H9 (cell line): ENCODE results near the gene ONECUT1. TPM values are rescaled to one million over a fixed set of nuclear protein-coding genes. Genes with fewer than 3 reads are reported as not detected.

Experiments
- DNase-seq: peaks from one replicate; pipeline ENCODE4 v3.0.0-alpha.2; 2017
- H2AFZ ChIP-seq: one replicate; pipeline ENCODE4 v1.6.1; 2013; ENCODE audit warnings: mild to moderate bottlenecking, low read length, control low read depth, moderate library complexity
- H2AK5ac ChIP-seq: 2 replicates; pipeline ENCODE4 v1.6.1; 2013; ENCODE audit warnings: low read length, control low read depth, mixed read lengths; ENCODE audit not compliant: insufficient read length
- H2BK120ac ChIP-seq: one replicate; pipeline ENCODE4 v1.6.1; 2013; ENCODE audit warnings: low read depth, mild to moderate bottlenecking, low read length, control low read depth, inconsistent platforms; ENCODE audit not compliant: poor library complexity, severe bottlenecking
- H2BK12ac ChIP-seq: 2 replicates; pipeline ENCODE4 v1.6.1; 2013; ENCODE audit warnings: low read length, control low read depth, mixed read lengths, low read depth; ENCODE audit not compliant: insufficient read length
- H2BK15ac ChIP-seq: 2 replicates; pipeline ENCODE4 v1.6.1; 2013; ENCODE audit warnings: low read depth, low read length, control low read depth
- H2BK20ac ChIP-seq: one replicate; pipeline ENCODE4 v1.6.1; 2013; ENCODE audit warnings: low read depth, mild to moderate bottlenecking, low read length, control low read depth, inconsistent platforms; ENCODE audit not compliant: poor library complexity, severe bottlenecking
- H2BK5ac ChIP-seq: 2 replicates; pipeline ENCODE4 v1.6.1; 2013; ENCODE audit warnings: low read length, control low read depth, mixed read lengths; ENCODE audit not compliant: insufficient read length
- H3K14ac ChIP-seq: 2 replicates; pipeline ENCODE4 v1.6.1; 2013; ENCODE audit warnings: low read length, control low read depth; ENCODE audit not compliant: insufficient read depth
- H3K18ac ChIP-seq: 2 replicates; pipeline ENCODE4 v1.6.1; 2013; ENCODE audit warnings: low read depth, mild to moderate bottlenecking, mixed read lengths, low read length, control low read depth; ENCODE audit not compliant: insufficient read length
- H3K23ac ChIP-seq: 2 replicates; pipeline ENCODE4 v1.6.1; 2013; ENCODE audit warnings: low read length, control low read depth, mixed read lengths, low read depth; ENCODE audit not compliant: insufficient read length
- H3K23me2 ChIP-seq: 2 replicates; pipeline ENCODE4 v1.6.1; 2013; ENCODE audit warnings: low read depth, mild to moderate bottlenecking, mixed read lengths, low read length, control low read depth; ENCODE audit not compliant: insufficient read length, poor library complexity, severe bottlenecking
- H3K27ac ChIP-seq: 2 replicates; pipeline ENCODE4 v1.5.1; 2013; ENCODE audit warnings: low read length, control low read depth, mixed read lengths, low read depth; ENCODE audit not compliant: insufficient read length
- H3K27me3 ChIP-seq: 2 replicates; pipeline ENCODE4 v1.6.1; 2013; ENCODE audit warnings: low read length, control low read depth, inconsistent platforms; ENCODE audit not compliant: insufficient read depth
- H3K4ac ChIP-seq: 2 replicates; pipeline ENCODE4 v1.6.1; 2013; ENCODE audit warnings: low read depth, mild to moderate bottlenecking, control low read depth, inconsistent platforms, low read length, moderate library complexity
- H3K4me1 ChIP-seq: 2 replicates; pipeline ENCODE4 v1.6.1; 2013; ENCODE audit warnings: low read length, control low read depth, inconsistent platforms; ENCODE audit not compliant: insufficient read depth
- H3K4me2 ChIP-seq: 2 replicates; pipeline ENCODE4 v1.6.1; 2013; ENCODE audit warnings: low read length, control low read depth, mixed read lengths; ENCODE audit not compliant: insufficient read length, insufficient read depth
- H3K56ac ChIP-seq: 2 replicates; pipeline ENCODE4 v1.6.1; 2013; ENCODE audit warnings: low read depth, mild to moderate bottlenecking, mixed read lengths, low read length, control low read depth; ENCODE audit not compliant: insufficient read length
- H3K79me1 ChIP-seq: 2 replicates; pipeline ENCODE4 v1.6.1; 2013; ENCODE audit warnings: low read depth, mild to moderate bottlenecking, moderate library complexity, low read length, control low read depth, inconsistent platforms; ENCODE audit not compliant: insufficient read depth, poor library complexity, severe bottlenecking
- H3K79me2 ChIP-seq: 2 replicates; pipeline ENCODE4 v1.6.1; 2013; ENCODE audit warnings: low read length, control low read depth, inconsistent platforms; ENCODE audit not compliant: insufficient read depth
- H3K9ac ChIP-seq: 2 replicates; pipeline ENCODE4 v1.6.1; 2013; ENCODE audit warnings: low read length, control low read depth, mixed read lengths; ENCODE audit not compliant: insufficient read length; ENCODE audit errors: extremely low read depth
- H3K9me3 ChIP-seq: one replicate; pipeline ENCODE4 v1.6.1; 2013; ENCODE audit warnings: low read depth, low read length, inconsistent platforms; ENCODE audit not compliant: control insufficient read depth
- H3T11ph ChIP-seq: one replicate; pipeline ENCODE4 v1.6.1; 2013; ENCODE audit warnings: mild to moderate bottlenecking, low read length, control low read depth, inconsistent platforms
- H4K20me1 ChIP-seq: one replicate; pipeline ENCODE4 v1.6.1; 2013; ENCODE audit not compliant: control insufficient read depth, insufficient read length, insufficient read depth
- H4K5ac ChIP-seq: 2 replicates; pipeline ENCODE4 v1.6.1; 2013; ENCODE audit warnings: low read depth, mild to moderate bottlenecking, mixed read lengths, low read length, control low read depth; ENCODE audit not compliant: insufficient read length
- H4K8ac ChIP-seq: replicated peaks from 2 replicates; pipeline ENCODE4 v1.6.1; 2013; ENCODE audit warnings: low read length, control low read depth, mixed read lengths, low read depth; ENCODE audit not compliant: insufficient read length
- H4K91ac ChIP-seq: 2 replicates; pipeline ENCODE4 v1.6.1; 2013; ENCODE audit warnings: low read depth, mild to moderate bottlenecking, moderate library complexity, mixed read lengths, low read length, control low read depth; ENCODE audit not compliant: insufficient read length
- H3K27ac Mint-ChIP-seq, 3 experiments: 2 replicates in 2 of 3; 3 replicates in 1 of 3; pipeline ENCODE4 v1.8.0; 2020 to 2021; ENCODE audit warnings: mixed read lengths in 3 of 3, mild to moderate bottlenecking in 1 of 3, moderate library complexity in 1 of 3
- H3K27me3 Mint-ChIP-seq: 2 replicates; pipeline ENCODE4 v1.8.0; 2021; ENCODE audit warnings: low read depth, mild to moderate bottlenecking, moderate library complexity, mixed read lengths
- H3K36me3 Mint-ChIP-seq, 3 experiments: 2 replicates in 2 of 3; 3 replicates in 1 of 3; pipeline ENCODE4 v1.8.0; 2020 to 2021; ENCODE audit warnings: low read depth in 3 of 3, mixed read lengths in 3 of 3; ENCODE audit not compliant: insufficient read depth in 1 of 3
- H3K4me1 Mint-ChIP-seq, 2 experiments: 2 replicates each; pipeline ENCODE4 v1.8.0; 2020; ENCODE audit warnings: mixed read lengths in 2 of 2
- H3K4me3 Mint-ChIP-seq, 2 experiments: 2 replicates in 1 of 2; 3 replicates in 1 of 2; pipeline ENCODE4 v1.8.0; 2020 to 2021; ENCODE audit warnings: mild to moderate bottlenecking in 2 of 2, mixed read lengths in 2 of 2, moderate library complexity in 1 of 2
- H3K9me3 Mint-ChIP-seq, 2 experiments: 2 replicates in 1 of 2; 3 replicates in 1 of 2; pipeline ENCODE4 v1.8.0; 2020; ENCODE audit warnings: mild to moderate bottlenecking in 2 of 2, mixed read lengths in 2 of 2, moderate library complexity in 1 of 2
- WGBS: extraction: QIAGEN DNeasy Blood & Tissue Kit; methylation state at CpG from one replicate; pipeline ENCODE4 v1.1.7; 2013; ENCODE audit warnings: missing lambda C conversion rate, low lambda C conversion rate, mixed read lengths; ENCODE audit not compliant: insufficient read length; ENCODE audit errors: extremely low coverage; 5-methylcytosine and 5-hydroxymethylcytosine counted together
- total RNA-seq: library from RNA; stranded (reverse); gene quantifications from 2 replicates; pipeline ENCODE4 v1.2.1, GENCODE V29; 2021
- TF ChIP-seq, protein P1 (sequence below): fragments of 200-600 bp; sonication (generic); conservative IDR thresholded peaks from 3 replicates; pipeline ENCODE4 v1.8.0; 2021; ENCODE audit warnings: antibody characterized with exemption, mild to moderate bottlenecking

The ONECUT1 gene
- total RNA-seq, 1 experiment from 2014 or later = 14.1 TPM

DNA sequence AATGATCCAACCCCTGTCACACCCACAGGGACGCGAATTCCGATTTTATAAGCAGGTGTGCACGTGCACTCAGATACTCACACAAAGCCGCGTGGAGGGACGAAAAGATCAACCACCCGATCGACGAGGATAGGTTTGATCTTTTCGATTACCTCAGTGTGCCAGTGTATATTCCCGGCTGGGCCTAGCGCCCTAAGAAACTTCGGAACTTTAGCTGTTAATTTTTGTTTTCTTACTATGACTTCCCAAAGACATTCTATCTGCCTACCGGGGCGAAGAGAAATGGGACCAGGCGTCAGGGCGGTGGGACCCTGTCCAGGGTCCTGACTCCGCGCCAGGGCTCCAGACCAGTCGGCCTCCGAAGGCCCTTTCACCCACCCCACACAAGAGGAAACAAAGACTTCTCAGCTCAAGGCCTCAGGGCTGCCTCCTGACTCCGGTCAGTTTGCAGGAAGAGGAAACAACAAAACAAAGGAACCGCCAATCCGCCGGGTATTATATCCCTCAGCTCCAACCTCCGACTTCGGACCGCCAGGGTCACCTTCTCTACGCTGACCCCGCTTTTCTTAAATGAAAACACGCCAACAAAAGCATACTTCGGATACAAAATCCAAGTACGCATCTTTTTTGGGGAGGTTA lies 6.8 kb downstream of the ONECUT1 start:
- Mint-ChIP-seq H3K9me3 (no peaks in the 10 kb centered on the region), H3K27ac (no peak overlapping the region), H3K36me3 (peaks cover 0 to 10% (median 0%) of the 10 kb centered on the region in 3 experiments; a peak in 2 of 7 replicates), H3K4me3 (peak overlapping the region; percentile 65 to 84), H3K4me1 (peaks cover 60 to 68% of the 10 kb centered on the region in 2 experiments), H3K27me3 (peaks cover 50% of the 10 kb centered on the region)
- WGBS = no CpG with 5 or more reads among the region's 34 CpGs
- peaks cover 7% of the 10 kb centered on the region; the same call in 1 of the 2 replicates for H3K4me1 ChIP-seq
- H3K14ac ChIP-seq = no peak overlapping the region
- no peak overlapping the region for H3K4ac ChIP-seq
- no peak overlapping the region for H2BK20ac ChIP-seq
- H3K27ac ChIP-seq = no peak overlapping the region
- TF ChIP-seq, protein P1, sequence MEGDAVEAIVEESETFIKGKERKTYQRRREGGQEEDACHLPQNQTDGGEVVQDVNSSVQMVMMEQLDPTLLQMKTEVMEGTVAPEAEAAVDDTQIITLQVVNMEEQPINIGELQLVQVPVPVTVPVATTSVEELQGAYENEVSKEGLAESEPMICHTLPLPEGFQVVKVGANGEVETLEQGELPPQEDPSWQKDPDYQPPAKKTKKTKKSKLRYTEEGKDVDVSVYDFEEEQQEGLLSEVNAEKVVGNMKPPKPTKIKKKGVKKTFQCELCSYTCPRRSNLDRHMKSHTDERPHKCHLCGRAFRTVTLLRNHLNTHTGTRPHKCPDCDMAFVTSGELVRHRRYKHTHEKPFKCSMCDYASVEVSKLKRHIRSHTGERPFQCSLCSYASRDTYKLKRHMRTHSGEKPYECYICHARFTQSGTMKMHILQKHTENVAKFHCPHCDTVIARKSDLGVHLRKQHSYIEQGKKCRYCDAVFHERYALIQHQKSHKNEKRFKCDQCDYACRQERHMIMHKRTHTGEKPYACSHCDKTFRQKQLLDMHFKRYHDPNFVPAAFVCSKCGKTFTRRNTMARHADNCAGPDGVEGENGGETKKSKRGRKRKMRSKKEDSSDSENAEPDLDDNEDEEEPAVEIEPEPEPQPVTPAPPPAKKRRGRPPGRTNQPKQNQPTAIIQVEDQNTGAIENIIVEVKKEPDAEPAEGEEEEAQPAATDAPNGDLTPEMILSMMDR = no peak
- H2AFZ ChIP-seq = no peak overlapping the region
- H2BK12ac ChIP-seq = no peak overlapping the region
- no peak overlapping the region for H4K5ac ChIP-seq
- H4K8ac ChIP-seq = no peak overlapping the region
- no peaks in the 10 kb centered on the region for H4K20me1 ChIP-seq
- no peak overlapping the region for H2BK15ac ChIP-seq
- H3K27me3 ChIP-seq = peaks cover 41% of the 10 kb centered on the region
- peaks cover 35% of the 10 kb centered on the region for H3K23me2 ChIP-seq
- H3K23ac ChIP-seq = no peak overlapping the region
- H3K18ac ChIP-seq = no peak overlapping the region
- H3K4me2 ChIP-seq = peak overlapping the region; percentile 68
- no peak overlapping the region for H4K91ac ChIP-seq
- no peak overlapping the region for H2AK5ac ChIP-seq
- peak; percentile 91 for DNase-seq
- H3T11ph ChIP-seq = no peak overlapping the region
- H2BK5ac ChIP-seq = no peak overlapping the region
- no peaks in the 10 kb centered on the region for H3K79me2 ChIP-seq
- H3K56ac ChIP-seq = no peak overlapping the region
- H3K9ac ChIP-seq = no peak overlapping the region
- no peaks in the 10 kb centered on the region for H3K9me3 ChIP-seq
- no peak overlapping the region for H2BK120ac ChIP-seq
- H3K79me1 ChIP-seq = no peaks in the 10 kb centered on the region
